Panc1 (cell line): ENCODE measurements around the gene CLMN. TPM values are rescaled to one million over a fixed set of nuclear protein-coding genes. Genes with fewer than 3 reads are reported as not detected.
A peak's percentile ranks its signal among the peaks of the same experiment; 100 is the strongest.

Source experiments
- ATAC-seq: fragments of 200-7000 bp; cut with Tn5 transposase; 2 replicates; pipeline ENCODE4 v1.9.1; 2020; ENCODE audit warnings: mild to moderate bottlenecking, moderate library complexity
- BruUV-seq: library from RNA; stranded (reverse); fragments of 400-500 nt; replicated peaks from 2 replicates; lab custom pipeline; 2021; lab: Mats Ljungman, UMichigan
- CTCF ChIA-PET: fragments of 300-600 bp; sonication (Branson Sonifier 250); formaldehyde crosslinking; loops from one replicate; lab custom pipeline; 2022; ENCODE audit warnings: antibody characterized with exemption; lab: Charles Lee
- POLR2A ChIA-PET: fragments of 300-600 bp; sonication (Branson Sonifier 250); formaldehyde crosslinking; loops from one replicate; lab custom pipeline; 2022; ENCODE audit warnings: antibody characterized with exemption; lab: Charles Lee
- DNase-seq: peaks from one replicate; pipeline ENCODE4 v3.0.0-alpha.2; 2010; ENCODE audit warnings: low read depth, low spot score
- H3K27ac ChIP-seq: 2 replicates; pipeline ENCODE4 v1.5.1; 2011; ENCODE audit warnings: mild to moderate bottlenecking, low read length, inconsistent platforms
- H3K27me3 ChIP-seq: fragments of 200-500 bp; sonication (Bioruptor generic); 2 replicates; pipeline ENCODE4 v1.6.0; 2014; ENCODE audit warnings: low read length, inconsistent platforms; ENCODE audit not compliant: control insufficient read depth, insufficient read depth
- H3K36me3 ChIP-seq: fragments of 200-500 bp; sonication (Bioruptor generic); 2 replicates; pipeline ENCODE4 v1.5.1; 2014; ENCODE audit warnings: inconsistent platforms, mild to moderate bottlenecking, low read length, moderate library complexity; ENCODE audit not compliant: control insufficient read depth, insufficient read depth
- H3K4me1 ChIP-seq: 2 replicates; pipeline ENCODE4 v1.5.1; 2011; ENCODE audit warnings: inconsistent platforms, mild to moderate bottlenecking, low read length, moderate library complexity; ENCODE audit not compliant: control insufficient read depth, insufficient read depth
- H3K4me3 ChIP-seq, 2 experiments: 2 replicates each; pipeline ENCODE4 v1.5.1; 2011 to 2012; ENCODE audit warnings: low read depth in 2 of 2, low read length in 2 of 2, mild to moderate bottlenecking in 2 of 2, inconsistent platforms in 1 of 2, moderate library complexity in 1 of 2
- H3K9me3 ChIP-seq: fragments of 200-500 bp; sonication (Bioruptor generic); 2 replicates; pipeline ENCODE4 v1.5.1; 2014; ENCODE audit warnings: low read depth, mild to moderate bottlenecking, inconsistent platforms, low read length, moderate library complexity; ENCODE audit not compliant: control insufficient read depth, insufficient read depth
- CTCF ChIP-seq: fragments of 450-650 bp; IDR thresholded peaks from 2 replicates; pipeline ENCODE4 v1.5.1; 2017; ENCODE audit warnings: mild to moderate bottlenecking
- POLR2AphosphoS5 ChIP-seq: IDR thresholded peaks from 2 replicates; pipeline ENCODE4 v1.6.1; 2012; ENCODE audit warnings: mild to moderate bottlenecking, low read depth, low read length, moderate library complexity
- SIN3A ChIP-seq: IDR thresholded peaks from 2 replicates; pipeline ENCODE4 v1.6.1; 2012; ENCODE audit warnings: low read depth, mild to moderate bottlenecking, low read length, moderate library complexity, borderline replicate concordance; ENCODE audit not compliant: insufficient read depth
- TCF7L2 ChIP-seq: IDR thresholded peaks from 2 replicates; pipeline ENCODE4 v1.6.1; 2011; ENCODE audit warnings: mild to moderate bottlenecking, low read depth, low read length, inconsistent platforms
- in situ Hi-C: cut with HindIII; loops from 2 replicates; pipeline ENCODE4 v1.10.0; 2016; ENCODE audit warnings: low sequenced_read_pairs, low pct_unique_long_range_greater_than_20kb
- intact Hi-C: fragments of 100-400 bp; cut with micrococcal nuclease; formaldehyde crosslinking; loops from one replicate; pipeline ENCODE4 v1.10.0; 2022; ENCODE audit not compliant: unreplicated experiment
- total RNA-seq: library from RNA; stranded (reverse); gene quantifications from one replicate; pipeline ENCODE4 v1.2.1, GENCODE V29; 2021; ENCODE audit not compliant: unreplicated experiment
- TF ChIP-seq, protein P1 (sequence below), 2 experiments: IDR thresholded peaks; 2 replicates each; pipeline ENCODE4 v1.6.1; 2011 to 2012; ENCODE audit warnings: low read depth in 2 of 2, control low read depth in 1 of 2, low read length in 1 of 2, mild to moderate bottlenecking in 1 of 2, moderate library complexity in 1 of 2; ENCODE audit not compliant: insufficient read depth in 1 of 2

Gene CLMN
- total RNA-seq, 1 experiment from 2014 or later = 34.9 TPM

- Histone ChIP-seq H3K9me3 (no peaks in the 10 kb centered on the region), H3K27ac (no peak overlapping the region), H3K36me3 (no peaks in the 10 kb centered on the region), H3K4me3 (no peak overlapping the region), H3K4me1 (no peaks in the 10 kb centered on the region), H3K27me3 (no peaks in the 10 kb centered on the region)
- intact Hi-C loops (no loop called here), in situ Hi-C loops (no loop called here)
- ATAC-seq = no peak
- no peak for DNase-seq
- BruUV-seq = no TSS peak
- TF ChIP-seq CTCF = peak; percentile 18; the same call in 1 of the 2 replicates
- no peak for TF ChIP-seq POLR2AphosphoS5
- ChIA-PET POLR2A (no interaction called here), CTCF (interaction anchor here (0.6 kb wide), 1 partner anchor 1087 kb away, joined by 7 read pairs; no protein-coding TSS in a partner anchor)
These were observed 145.4 kb downstream of the CLMN start for GRCh38 chr14:95174184-95174792.

DNA sequence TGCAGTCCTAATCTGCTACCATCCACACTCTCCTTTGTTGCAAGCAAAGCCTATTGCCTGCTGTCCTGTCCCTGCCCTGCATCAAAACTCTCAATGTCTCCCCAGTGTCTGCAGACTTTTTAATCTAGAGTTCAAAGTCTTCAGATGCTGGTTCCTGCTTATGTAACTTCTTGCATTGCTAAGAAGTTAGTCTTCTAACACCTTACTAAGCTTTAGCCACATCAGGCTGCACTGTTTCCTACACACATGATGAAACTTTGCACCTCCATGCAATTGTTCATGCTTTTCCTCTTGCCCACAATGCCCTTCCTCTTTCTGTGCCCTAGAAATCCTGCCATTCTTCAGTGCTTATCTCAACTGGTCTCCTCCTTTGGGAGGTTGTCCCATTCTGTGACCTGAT is 146.2 kb downstream of the CLMN start:
- TF ChIP-seq, protein P1, sequence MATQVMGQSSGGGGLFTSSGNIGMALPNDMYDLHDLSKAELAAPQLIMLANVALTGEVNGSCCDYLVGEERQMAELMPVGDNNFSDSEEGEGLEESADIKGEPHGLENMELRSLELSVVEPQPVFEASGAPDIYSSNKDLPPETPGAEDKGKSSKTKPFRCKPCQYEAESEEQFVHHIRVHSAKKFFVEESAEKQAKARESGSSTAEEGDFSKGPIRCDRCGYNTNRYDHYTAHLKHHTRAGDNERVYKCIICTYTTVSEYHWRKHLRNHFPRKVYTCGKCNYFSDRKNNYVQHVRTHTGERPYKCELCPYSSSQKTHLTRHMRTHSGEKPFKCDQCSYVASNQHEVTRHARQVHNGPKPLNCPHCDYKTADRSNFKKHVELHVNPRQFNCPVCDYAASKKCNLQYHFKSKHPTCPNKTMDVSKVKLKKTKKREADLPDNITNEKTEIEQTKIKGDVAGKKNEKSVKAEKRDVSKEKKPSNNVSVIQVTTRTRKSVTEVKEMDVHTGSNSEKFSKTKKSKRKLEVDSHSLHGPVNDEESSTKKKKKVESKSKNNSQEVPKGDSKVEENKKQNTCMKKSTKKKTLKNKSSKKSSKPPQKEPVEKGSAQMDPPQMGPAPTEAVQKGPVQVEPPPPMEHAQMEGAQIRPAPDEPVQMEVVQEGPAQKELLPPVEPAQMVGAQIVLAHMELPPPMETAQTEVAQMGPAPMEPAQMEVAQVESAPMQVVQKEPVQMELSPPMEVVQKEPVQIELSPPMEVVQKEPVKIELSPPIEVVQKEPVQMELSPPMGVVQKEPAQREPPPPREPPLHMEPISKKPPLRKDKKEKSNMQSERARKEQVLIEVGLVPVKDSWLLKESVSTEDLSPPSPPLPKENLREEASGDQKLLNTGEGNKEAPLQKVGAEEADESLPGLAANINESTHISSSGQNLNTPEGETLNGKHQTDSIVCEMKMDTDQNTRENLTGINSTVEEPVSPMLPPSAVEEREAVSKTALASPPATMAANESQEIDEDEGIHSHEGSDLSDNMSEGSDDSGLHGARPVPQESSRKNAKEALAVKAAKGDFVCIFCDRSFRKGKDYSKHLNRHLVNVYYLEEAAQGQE (IDR thresholded peaks at IDR 0.05; ENCODE audit: insufficient read depth in 1 of 2, low read depth in 2 of 2, low read length in 1 of 2) = no peak
- POLR2A ChIA-PET = no interaction called here
- no peak for DNase-seq
- intact Hi-C loops = no loop called here
- Histone ChIP-seq H3K4me1 (no peaks in the 10 kb centered on the region), H3K27me3 (no peaks in the 10 kb centered on the region), H3K4me3 (no peak overlapping the region), H3K9me3 (no peaks in the 10 kb centered on the region), H3K36me3 (no peaks in the 10 kb centered on the region), H3K27ac (no peak overlapping the region)
- in situ Hi-C loops = no loop called here
- no TSS peak for BruUV-seq
- no peak for ATAC-seq
- CTCF ChIA-PET = no interaction called here

DNA sequence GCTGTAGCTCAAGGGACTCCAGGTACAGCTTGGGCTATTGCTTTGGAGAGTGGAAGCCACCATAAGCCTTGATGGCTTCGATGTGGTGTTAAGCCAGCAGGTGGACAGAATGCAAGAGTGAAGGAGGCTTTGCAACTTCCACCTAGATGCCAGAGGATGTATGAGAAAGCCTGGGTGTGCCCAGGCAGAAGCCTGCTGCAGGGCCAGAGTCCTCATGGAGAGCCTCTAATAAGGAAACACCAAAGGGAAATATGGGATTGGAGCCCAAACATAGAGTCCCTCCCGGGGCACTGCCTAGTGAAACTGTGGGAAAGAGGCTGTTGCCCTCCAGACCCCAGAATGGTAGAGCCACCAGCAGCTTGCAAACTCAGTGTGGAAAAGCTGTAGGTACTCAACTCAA is 152.5 kb downstream of the CLMN start:
- in situ Hi-C loops = no loop called here
- intact Hi-C loops = no loop called here
- TF ChIP-seq CTCF (no peak), POLR2AphosphoS5 (no peak), SIN3A (no peak), TCF7L2 (no peak)
- TF ChIP-seq, protein P1 (IDR thresholded peaks at IDR 0.05; ENCODE audit: insufficient read depth in 1 of 2, low read depth in 2 of 2, low read length in 1 of 2) = no peak
- DNase-seq (no peak), ATAC-seq (no peak)
- no peak overlapping the region for H3K27ac ChIP-seq
- ChIA-PET POLR2A (no interaction called here), CTCF (no interaction called here)
- H3K27me3 ChIP-seq = no peaks in the 10 kb centered on the region
- H3K9me3 ChIP-seq = no peaks in the 10 kb centered on the region
- H3K4me3 ChIP-seq = no peak overlapping the region
- no peaks in the 10 kb centered on the region for H3K4me1 ChIP-seq
- H3K36me3 ChIP-seq = no peaks in the 10 kb centered on the region
- no TSS peak for BruUV-seq
